ENCODE results near the gene EGFLAM.

- TF ChIP-seq CTCF (IDR thresholded peaks at IDR 0.05) (no peak), NFYB (CRISPR knock-in tag; conservative IDR thresholded peaks at IDR 0.05; ENCODE audit: low read depth) (no peak), RELA (CRISPR knock-in tag; IDR thresholded peaks at IDR 0.05; ENCODE audit: borderline replicate concordance) (no peak)
Measured at GRCh38 chr5:38291355-38291754, 33.0 kb downstream of the EGFLAM start.
